DOHH2 (cell line): ENCODE data around the gene HACD3.

Source experiments
- H3F3A ChIP-seq: fragments of 200-600 bp; sonication (generic), shearing (Covaris generic); 2 replicates; pipeline ENCODE4 v1.6.0; 2016; ENCODE audit warnings: antibody characterized with exemption, mild to moderate bottlenecking; ENCODE audit not compliant: control insufficient read depth, insufficient read depth
- H3K27ac ChIP-seq: fragments of 200-600 bp; sonication (generic); 2 replicates; pipeline ENCODE4 v1.5.1; 2014; ENCODE audit warnings: low read depth, mild to moderate bottlenecking, low read length, moderate library complexity
- H3K27me3 ChIP-seq: fragments of 200-600 bp; sonication (generic); 2 replicates; pipeline ENCODE4 v1.6.1; 2014; ENCODE audit warnings: mild to moderate bottlenecking, low read length, mixed read lengths; ENCODE audit not compliant: control insufficient read depth
- H3K36me3 ChIP-seq: fragments of 200-600 bp; sonication (generic); 2 replicates; pipeline ENCODE4 v1.6.1; 2014; ENCODE audit warnings: mild to moderate bottlenecking, low read length, moderate library complexity, mixed read lengths; ENCODE audit not compliant: control insufficient read depth
- H3K4me1 ChIP-seq: fragments of 200-600 bp; sonication (generic); 2 replicates; pipeline ENCODE4 v1.6.1; 2014; ENCODE audit warnings: mild to moderate bottlenecking, low read length, mixed read lengths; ENCODE audit not compliant: control insufficient read depth
- H3K4me2 ChIP-seq: fragments of 200-600 bp; sonication (generic); 2 replicates; pipeline ENCODE4 v1.6.0; 2014; ENCODE audit warnings: mild to moderate bottlenecking, low read length, moderate library complexity
- H3K4me3 ChIP-seq: fragments of 200-600 bp; sonication (generic); 2 replicates; pipeline ENCODE4 v1.5.1; 2014; ENCODE audit warnings: mild to moderate bottlenecking, low read length, mixed read lengths
- H3K79me2 ChIP-seq: fragments of 200-600 bp; sonication (generic); 2 replicates; pipeline ENCODE4 v1.6.1; 2014; ENCODE audit warnings: mild to moderate bottlenecking, low read length, mixed read lengths; ENCODE audit not compliant: control insufficient read depth
- H3K9me2 ChIP-seq: fragments of 200-600 bp; sonication (generic); replicated peaks from 2 replicates; pipeline ENCODE4 v1.6.1; 2014; ENCODE audit warnings: mild to moderate bottlenecking, low read length, mixed read lengths; ENCODE audit not compliant: control insufficient read depth
- H3K9me3 ChIP-seq: fragments of 200-600 bp; sonication (generic); 2 replicates; pipeline ENCODE4 v1.6.1; 2014; ENCODE audit warnings: antibody characterized with exemption, low read length, mixed read lengths; ENCODE audit not compliant: control insufficient read depth, insufficient read depth
- H4K20me1 ChIP-seq: fragments of 200-600 bp; sonication (generic); 2 replicates; pipeline ENCODE4 v1.6.0; 2014; ENCODE audit warnings: low read depth, mild to moderate bottlenecking, antibody characterized with exemption, low read length, moderate library complexity; ENCODE audit not compliant: control insufficient read depth, insufficient read depth
- CTCF ChIP-seq: fragments of 200-600 bp; sonication (generic); IDR thresholded peaks from one replicate; pipeline ENCODE4 v1.5.1; 2014; ENCODE audit warnings: antibody characterized with exemption, mild to moderate bottlenecking, low read depth, low read length; ENCODE audit not compliant: poor library complexity, severe bottlenecking
- EZH2phosphoT487 ChIP-seq: fragments of 200-600 bp; sonication (generic); IDR thresholded peaks from 2 replicates; pipeline ENCODE4 v1.6.1; 2017; ENCODE audit warnings: borderline replicate concordance, mild to moderate bottlenecking, antibody characterized with exemption, low read length, moderate library complexity, mixed read lengths

HACD3 gene

GRCh38 chr15:65521350-65521749, 8.9 kb upstream of the HACD3 start:
- no peak overlapping the region for H3K27ac ChIP-seq
- no peak overlapping the region for H3K4me3 ChIP-seq
- peaks cover 11% of the 10 kb centered on the region for H3K4me1 ChIP-seq
- H3F3A ChIP-seq: 0 out of 2 replicates have a peak, but pooled peaks cover 3% of the 10 kb centered on the region
- TF ChIP-seq EZH2phosphoT487 (no peak), CTCF (no peak)
- no peaks in the 10 kb centered on the region for H3K9me3 ChIP-seq
- no peak overlapping the region for H3K4me2 ChIP-seq
- H3K79me2 ChIP-seq: peaks cover 11% of the 10 kb centered on the region
- no peaks in the 10 kb centered on the region; the same call in 1 of the 2 replicates for H3K27me3 ChIP-seq
- no peaks in the 10 kb centered on the region for H3K9me2 ChIP-seq
- peaks cover 10% of the 10 kb centered on the region for H3K36me3 ChIP-seq
- H4K20me1 ChIP-seq: peaks cover 6% of the 10 kb centered on the region

- H3K79me2 ChIP-seq: no peaks in the 10 kb centered on the region
- no peak overlapping the region for H3K27ac ChIP-seq
- H3K4me3 ChIP-seq: no peak overlapping the region
- H3K9me2 ChIP-seq: no peaks in the 10 kb centered on the region
- no peak overlapping the region for H3K4me2 ChIP-seq
- H3K9me3 ChIP-seq: no peaks in the 10 kb centered on the region
- no peaks in the 10 kb centered on the region; the same call in 1 of the 2 replicates for H3K27me3 ChIP-seq
- no peaks in the 10 kb centered on the region for H3K36me3 ChIP-seq
- no peaks in the 10 kb centered on the region for H4K20me1 ChIP-seq
- H3F3A ChIP-seq: no peaks in the 10 kb centered on the region
- TF ChIP-seq EZH2phosphoT487: no peak
- no peak for TF ChIP-seq CTCF
- no peaks in the 10 kb centered on the region for H3K4me1 ChIP-seq
Measured at GRCh38 chr15:65524226-65524625, 6.0 kb upstream of the HACD3 start.

GRCh38 chr15:65525622-65526021, 4.6 kb upstream of the HACD3 start:
- no peaks in the 10 kb centered on the region for H4K20me1 ChIP-seq
- H3K79me2 ChIP-seq: peaks cover 8% of the 10 kb centered on the region
- no peak for TF ChIP-seq EZH2phosphoT487
- TF ChIP-seq CTCF: no peak
- no peaks in the 10 kb centered on the region for H3F3A ChIP-seq
- H3K4me1 ChIP-seq: peaks cover 6% of the 10 kb centered on the region
- H3K4me2 ChIP-seq: no peak overlapping the region
- H3K9me3 ChIP-seq: no peaks in the 10 kb centered on the region
- H3K9me2 ChIP-seq: no peaks in the 10 kb centered on the region
- H3K4me3 ChIP-seq: no peak overlapping the region
- H3K27me3 ChIP-seq: no peaks in the 10 kb centered on the region; the same call in 1 of the 2 replicates
- H3K36me3 ChIP-seq: no peaks in the 10 kb centered on the region
- no peak overlapping the region for H3K27ac ChIP-seq
